ENCODE data around the gene GLIS1.

DNA sequence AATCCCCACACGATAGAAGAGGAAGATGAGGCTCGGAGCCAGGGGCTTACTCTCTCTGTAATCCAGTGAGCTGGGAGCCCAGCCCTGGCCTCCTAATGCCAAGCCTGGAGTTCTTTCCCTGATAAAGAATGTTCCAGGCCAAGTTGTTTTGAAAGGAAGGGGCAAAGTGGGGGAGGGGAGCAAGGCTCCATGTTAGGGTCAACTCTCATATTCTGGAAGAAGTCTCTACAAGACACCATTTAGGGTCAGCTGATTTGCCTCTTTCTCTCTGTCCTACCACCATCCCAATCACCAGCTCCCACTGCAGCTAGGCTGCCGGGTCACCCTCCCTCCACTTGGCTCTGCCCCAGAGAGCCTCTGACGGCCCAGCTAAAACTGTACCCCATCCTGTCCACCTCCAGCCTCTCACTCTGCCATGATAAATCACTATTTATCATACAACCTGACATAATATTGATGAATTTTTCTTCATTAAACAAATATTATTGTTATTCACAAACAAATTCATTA, 95.0 kb downstream of the GLIS1 start:
- TF ChIP-seq EZH2 (IDR thresholded peaks at IDR 0.05; ENCODE audit: insufficient read depth, poor library complexity, severe bottlenecking) (no peak), EZH2phosphoT487 (IDR thresholded peaks at IDR 0.05; ENCODE audit: insufficient read depth, low read depth) (no peak)

Measured in GM23248 (cell line).